K562 (cell line): ENCODE results near the gene DNAJB14. TPM values are rescaled to one million over a fixed set of nuclear protein-coding genes. Genes with fewer than 3 reads are reported as not detected.

ENCODE experiments used
- HCFC1 ChIP-seq: IDR thresholded peaks from 2 replicates; pipeline ENCODE4 v1.6.1; 2012; ENCODE audit warnings: low read depth, low read length, improper control_type of control experiment
- IFI16 ChIP-seq: fragments of 250-450 bp; sonication (Bioruptor Pico); IDR thresholded peaks from 2 replicates; pipeline ENCODE4 v2.1.2; 2022; ENCODE audit warnings: mild to moderate bottlenecking, inconsistent platforms
- ILF3 ChIP-seq: fragments of 450-650 bp; IDR thresholded peaks from 2 replicates; pipeline ENCODE4 v1.6.1; 2018; ENCODE audit warnings: antibody characterized with exemption, mild to moderate bottlenecking, moderate library complexity, borderline replicate concordance
- LCOR ChIP-seq: sonication (generic); formaldehyde crosslinking; IDR thresholded peaks from 2 replicates; pipeline ENCODE4 v1.8.0; 2022; ENCODE audit warnings: mild to moderate bottlenecking, missing genetic modification reagents
- NCOA1 ChIP-seq: fragments of 450-650 bp; IDR thresholded peaks from 2 replicates; pipeline ENCODE4 v1.6.1; 2016; ENCODE audit warnings: low read depth
- REST ChIP-seq, 2 experiments: fragments of 450-650 bp; formaldehyde crosslinking in 1 of 2; IDR thresholded peaks; 2 replicates each; pipeline versions ENCODE4 v1.4.0 to v1.6.1; 2014 to 2020; ENCODE audit warnings: mild to moderate bottlenecking in 2 of 2, borderline replicate concordance in 1 of 2, low read depth in 1 of 2
- SMC3 ChIP-seq: conservative IDR thresholded peaks from 2 replicates; pipeline ENCODE4 v1.6.1; 2011; ENCODE audit warnings: low read depth, low read length, improper control_type of control experiment; ENCODE audit not compliant: insufficient read depth
- SP1 ChIP-seq: sonication (generic); formaldehyde crosslinking; IDR thresholded peaks from 2 replicates; pipeline ENCODE4 v1.8.1; 2022; ENCODE audit warnings: mild to moderate bottlenecking, missing genetic modification reagents
- TAF1 ChIP-seq: IDR thresholded peaks from 2 replicates; pipeline ENCODE4 v1.6.1; 2011; ENCODE audit warnings: mild to moderate bottlenecking, low read length, moderate library complexity; ENCODE audit not compliant: insufficient read depth, control insufficient read depth, severe bottlenecking; ENCODE audit errors: extremely low read depth
- TARDBP ChIP-seq: fragments of 450-650 bp; IDR thresholded peaks from 2 replicates; pipeline ENCODE4 v1.6.1; 2016
- TCF3 ChIP-seq: sonication (generic); formaldehyde crosslinking; IDR thresholded peaks from 2 replicates; pipeline ENCODE4 v1.4.0; 2020; ENCODE audit warnings: mild to moderate bottlenecking, missing genetic modification reagents
- TRIM24 ChIP-seq, 2 experiments: fragments of 450-650 bp; IDR thresholded peaks; 2 replicates each; pipeline ENCODE4 v1.6.1; 2016
- ZNF24 ChIP-seq: fragments of 450-650 bp; IDR thresholded peaks from 2 replicates; pipeline ENCODE4 v1.6.1; 2016
- ZNF253 ChIP-seq: fragments of 250-450 bp; sonication (Bioruptor Pico); conservative IDR thresholded peaks from 2 replicates; pipeline ENCODE4 v1.6.1; 2021; ENCODE audit warnings: mild to moderate bottlenecking
- ZNF384 ChIP-seq: IDR thresholded peaks from 2 replicates; pipeline ENCODE4 v1.6.1; 2012; ENCODE audit warnings: low read depth, low read length, improper control_type of control experiment
- ZNF57 ChIP-seq: fragments of 450-650 bp; formaldehyde crosslinking; IDR thresholded peaks from 2 replicates; pipeline ENCODE4 v1.4.0; 2020; ENCODE audit warnings: mild to moderate bottlenecking, moderate library complexity
- polyA plus RNA-seq, 8 experiments: library from polyadenylated mRNA; depleted of rRNA in 4 of 8; stranded (reverse) in 5 of 8; unstranded in 3 of 8; fragments of >200 nt; fragmentation: Nextera tagmentation in 2 of 8; fragmentation: Illumina TruSeq in 1 of 8; extraction: Ambion mirVana in 2 of 8; extraction: Trizol in 1 of 8; gene quantifications; 2 replicates each; pipeline versions ENCODE4 v1.2.1 to v1.2.3, GENCODE V29; 2011 to 2014; ENCODE audit warnings: inconsistent platforms in 1 of 8, missing spikeins in 1 of 8
- total RNA-seq, 7 experiments: library from RNA; depleted of rRNA in 6 of 7; stranded (reverse); fragments of >200 nt in 6 of 7; fragmentation: Illumina TruSeq in 2 of 7; extraction: Trizol in 2 of 7; gene quantifications; 2 replicates each; pipeline versions ENCODE4 v1.2.1 to v1.2.3, GENCODE V29; 2011 to 2021; ENCODE audit warnings: low replicate concordance in 1 of 7
- TF ChIP-seq, protein P1 (sequence below): fragments of 250-450 bp; sonication (Bioruptor Pico); IDR thresholded peaks from 2 replicates; pipeline ENCODE4 v1.4.0; 2020; ENCODE audit warnings: borderline replicate concordance
- TF ChIP-seq, protein P2 (sequence below): fragments of 250-450 bp; sonication (Bioruptor Pico); IDR thresholded peaks from 2 replicates; pipeline ENCODE4 v1.5.0; 2021

DNAJB14 gene
- total and polyA plus RNA-seq, 9 of the 15 experiments (the other 6 are each of a cell fraction or from before 2014, with no cell fraction given): 5.5 to 28.0 (median 12.7) TPM

DNA sequence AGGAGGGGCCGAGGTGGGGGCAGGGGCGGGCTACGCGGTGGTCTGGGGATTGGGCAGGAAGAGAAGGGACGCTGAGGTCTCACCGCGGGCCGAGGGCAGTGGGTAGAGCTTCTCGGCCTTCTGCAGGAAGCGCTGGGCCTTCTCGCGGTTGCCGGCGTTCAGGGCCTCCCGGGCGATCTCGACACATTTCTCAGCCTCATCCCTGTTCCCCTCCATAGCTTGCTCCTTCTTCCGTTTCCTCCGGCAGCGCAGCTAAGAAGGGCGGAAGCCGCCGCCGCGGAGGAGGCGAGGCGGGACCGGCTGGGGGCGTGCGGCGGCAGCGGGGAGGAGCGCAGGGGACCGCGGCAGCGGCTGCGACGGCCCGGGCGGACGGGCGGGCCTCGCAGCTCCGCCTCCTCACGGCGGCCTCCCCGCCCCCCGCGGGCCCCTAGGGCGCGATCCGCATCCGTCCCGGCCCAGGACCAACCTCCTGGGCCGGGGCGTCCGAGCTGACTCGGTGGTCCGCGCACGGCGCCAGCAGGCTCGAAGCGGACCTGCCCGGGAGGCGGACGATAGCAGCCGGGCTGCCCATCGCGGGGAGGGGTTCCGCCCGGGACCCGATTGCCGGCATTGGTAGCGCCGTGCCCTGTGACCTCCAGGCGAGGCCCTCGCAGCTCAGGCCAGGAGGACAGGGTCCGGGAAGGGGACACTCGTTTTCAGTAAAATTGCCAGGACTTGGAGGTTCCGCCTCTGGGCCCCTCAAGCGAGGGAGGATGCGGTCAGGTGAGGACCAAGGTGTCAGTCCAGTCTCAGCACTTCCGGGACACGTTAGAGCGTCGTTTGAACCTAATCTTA lies at the start of gene DNAJB14 (continued):
- no peak for TF ChIP-seq IFI16
- TF ChIP-seq, protein P1, sequence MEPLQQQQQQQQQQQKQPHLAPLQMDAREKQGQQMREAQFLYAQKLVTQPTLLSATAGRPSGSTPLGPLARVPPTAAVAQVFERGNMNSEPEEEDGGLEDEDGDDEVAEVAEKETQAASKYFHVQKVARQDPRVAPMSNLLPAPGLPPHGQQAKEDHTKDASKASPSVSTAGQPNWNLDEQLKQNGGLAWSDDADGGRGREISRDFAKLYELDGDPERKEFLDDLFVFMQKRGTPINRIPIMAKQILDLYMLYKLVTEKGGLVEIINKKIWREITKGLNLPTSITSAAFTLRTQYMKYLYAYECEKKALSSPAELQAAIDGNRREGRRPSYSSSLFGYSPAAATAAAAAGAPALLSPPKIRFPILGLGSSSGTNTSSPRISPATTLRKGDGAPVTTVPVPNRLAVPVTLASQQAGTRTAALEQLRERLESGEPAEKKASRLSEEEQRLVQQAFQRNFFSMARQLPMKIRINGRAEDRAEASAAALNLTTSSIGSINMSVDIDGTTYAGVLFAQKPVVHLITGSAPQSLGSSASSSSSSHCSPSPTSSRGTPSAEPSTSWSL (CRISPR knock-in tag): peak; percentile 36; the same call in 1 of the 2 replicates
- TF ChIP-seq ZNF384: no peak
- peak; percentile 54; the same call in 1 of the 2 replicates for TF ChIP-seq HCFC1
- no peak for TF ChIP-seq TRIM24 (IDR thresholded peaks at IDR 0.05)
- no peak for TF ChIP-seq SMC3
- TF ChIP-seq SP1 (CRISPR knock-in tag): peak; percentile 79
- TF ChIP-seq TCF3 (CRISPR knock-in tag): no peak
- peak; percentile 44 for TF ChIP-seq TAF1
- no peak; the same call in none of the 2 replicates for TF ChIP-seq REST (IDR thresholded peaks at IDR 0.05; ENCODE audit: borderline replicate concordance)
- TF ChIP-seq REST (CRISPR knock-in tag; IDR thresholded peaks at IDR 0.05; ENCODE audit: low read depth): peak; percentile 82; the same call in 1 of the 2 replicates
- TF ChIP-seq ILF3: peak; percentile 87; the same call in 1 of the 2 replicates
- TF ChIP-seq ZNF24: peak; percentile 46; the same call in 1 of the 2 replicates
- TF ChIP-seq NCOA1: no peak
- peak; percentile 84; the same call in 1 of the 2 replicates for TF ChIP-seq ZNF57 (CRISPR knock-in tag)
- peak; percentile 67; the same call in 1 of the 2 replicates for TF ChIP-seq LCOR
- TF ChIP-seq TARDBP: no peak
- peak; percentile 49; the same call in 1 of the 2 replicates for TF ChIP-seq ZNF253 (CRISPR knock-in tag)
- TF ChIP-seq, protein P2, sequence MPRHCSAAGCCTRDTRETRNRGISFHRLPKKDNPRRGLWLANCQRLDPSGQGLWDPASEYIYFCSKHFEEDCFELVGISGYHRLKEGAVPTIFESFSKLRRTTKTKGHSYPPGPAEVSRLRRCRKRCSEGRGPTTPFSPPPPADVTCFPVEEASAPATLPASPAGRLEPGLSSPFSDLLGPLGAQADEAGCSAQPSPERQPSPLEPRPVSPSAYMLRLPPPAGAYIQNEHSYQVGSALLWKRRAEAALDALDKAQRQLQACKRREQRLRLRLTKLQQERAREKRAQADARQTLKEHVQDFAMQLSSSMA (CRISPR knock-in tag): peak; percentile 84; the same call in 1 of the 2 replicates
